ENCODE results near the gene MED13L.

Gene MED13L

DNA sequence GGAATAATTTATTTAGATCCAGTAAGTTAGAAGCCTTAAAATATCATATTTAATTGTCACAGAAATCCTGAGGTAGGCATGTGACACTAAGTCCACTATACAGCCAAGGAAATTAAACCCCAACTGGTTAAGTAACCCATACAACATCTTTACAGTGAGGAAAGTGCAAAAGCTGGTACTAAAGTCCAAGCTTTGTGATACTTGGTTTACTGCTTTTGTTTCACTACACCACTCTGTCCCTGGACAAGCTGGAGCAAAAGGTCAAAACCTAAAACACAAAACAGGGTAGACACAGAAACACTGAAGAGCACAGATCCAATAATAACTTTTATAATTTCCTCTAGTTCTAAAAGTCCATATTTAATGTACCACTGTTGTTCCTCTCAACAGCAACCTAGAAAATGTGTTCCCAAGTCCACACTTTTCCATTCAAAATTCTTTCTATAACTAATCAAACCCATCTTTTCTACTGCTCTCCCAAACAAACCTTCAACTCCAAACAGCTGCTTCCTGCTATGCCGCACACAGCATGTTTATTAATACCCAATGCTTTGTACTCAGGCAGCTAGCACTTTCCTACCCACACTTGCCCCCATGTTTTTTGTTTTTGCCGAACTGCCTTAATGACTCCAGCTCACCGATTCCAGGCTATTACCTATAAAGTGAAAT is 90.9 kb downstream of the MED13L start:
- DNase-seq (no peak), ATAC-seq (ENCODE audit: insufficient read depth, low read depth) (no peak)
- H3K27ac ChIP-seq (ENCODE audit: low read length), result no peak overlapping the region
- H4K20me1 ChIP-seq (ENCODE audit: insufficient read depth, low read length), result peaks cover 65% of the 10 kb centered on the region
- TF ChIP-seq, protein P1, sequence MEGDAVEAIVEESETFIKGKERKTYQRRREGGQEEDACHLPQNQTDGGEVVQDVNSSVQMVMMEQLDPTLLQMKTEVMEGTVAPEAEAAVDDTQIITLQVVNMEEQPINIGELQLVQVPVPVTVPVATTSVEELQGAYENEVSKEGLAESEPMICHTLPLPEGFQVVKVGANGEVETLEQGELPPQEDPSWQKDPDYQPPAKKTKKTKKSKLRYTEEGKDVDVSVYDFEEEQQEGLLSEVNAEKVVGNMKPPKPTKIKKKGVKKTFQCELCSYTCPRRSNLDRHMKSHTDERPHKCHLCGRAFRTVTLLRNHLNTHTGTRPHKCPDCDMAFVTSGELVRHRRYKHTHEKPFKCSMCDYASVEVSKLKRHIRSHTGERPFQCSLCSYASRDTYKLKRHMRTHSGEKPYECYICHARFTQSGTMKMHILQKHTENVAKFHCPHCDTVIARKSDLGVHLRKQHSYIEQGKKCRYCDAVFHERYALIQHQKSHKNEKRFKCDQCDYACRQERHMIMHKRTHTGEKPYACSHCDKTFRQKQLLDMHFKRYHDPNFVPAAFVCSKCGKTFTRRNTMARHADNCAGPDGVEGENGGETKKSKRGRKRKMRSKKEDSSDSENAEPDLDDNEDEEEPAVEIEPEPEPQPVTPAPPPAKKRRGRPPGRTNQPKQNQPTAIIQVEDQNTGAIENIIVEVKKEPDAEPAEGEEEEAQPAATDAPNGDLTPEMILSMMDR (IDR thresholded peaks at IDR 0.05; ENCODE audit: borderline replicate concordance, extremely low read depth, low read length, poor library complexity, severe bottlenecking), result no peak
- TF ChIP-seq EZH2 (IDR thresholded peaks at IDR 0.05; ENCODE audit: borderline replicate concordance, low read depth, low read length, severe bottlenecking), result no peak
- H3K36me3 ChIP-seq (ENCODE audit: insufficient read depth, low read length), result no peaks in the 10 kb centered on the region
- peaks cover 100% of the 10 kb centered on the region for H3K79me2 ChIP-seq (ENCODE audit: insufficient read depth, low read length)
- no peak overlapping the region for H3K4me3 ChIP-seq (ENCODE audit: low read depth in 1 of 2, low read length in 2 of 2)
- H3K4me2 ChIP-seq (ENCODE audit: insufficient read depth, low read length), result no peak overlapping the region
- H3K4me1 ChIP-seq (ENCODE audit: insufficient read depth, low read length), result no peaks in the 10 kb centered on the region
- H3K27me3 ChIP-seq (ENCODE audit: insufficient read depth, low read length, poor library complexity), result no peaks in the 10 kb centered on the region
- H2AFZ ChIP-seq (ENCODE audit: low read depth, low read length), result no peak overlapping the region
- H3K9ac ChIP-seq (ENCODE audit: low read depth, low read length), result no peak overlapping the region
- H3K9me3 ChIP-seq (ENCODE audit: insufficient read depth, low read length, severe bottlenecking), result no peaks in the 10 kb centered on the region

DNA sequence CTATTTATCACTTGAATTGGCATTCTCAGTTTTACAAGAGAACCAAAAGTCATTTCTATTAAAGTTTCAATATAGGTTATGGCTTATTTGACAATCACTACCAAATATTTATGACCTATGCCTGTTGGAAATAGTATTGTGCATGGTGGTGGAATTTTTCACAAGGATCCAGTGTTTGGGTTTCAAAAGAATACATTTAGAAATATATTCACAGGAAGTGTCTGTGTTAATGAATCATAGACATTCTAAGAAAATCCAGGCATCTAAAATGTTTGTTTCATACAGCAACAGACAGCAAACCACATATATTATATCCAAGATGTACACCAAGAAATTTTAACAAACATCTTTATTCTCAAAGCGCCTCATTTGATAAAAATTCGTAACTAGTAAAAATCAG is 92.7 kb downstream of the MED13L start:
- Histone ChIP-seq H3K9ac (ENCODE audit: low read depth, low read length) (no peak overlapping the region), H3K27me3 (ENCODE audit: insufficient read depth, low read length, poor library complexity) (no peaks in the 10 kb centered on the region), H3K4me2 (ENCODE audit: insufficient read depth, low read length) (no peak overlapping the region), H2AFZ (ENCODE audit: low read depth, low read length) (no peak overlapping the region), H3K79me2 (ENCODE audit: insufficient read depth, low read length) (peaks cover 100% of the 10 kb centered on the region), H3K4me3 (ENCODE audit: low read depth in 1 of 2, low read length in 2 of 2) (no peak overlapping the region), H3K9me3 (ENCODE audit: insufficient read depth, low read length, severe bottlenecking) (no peaks in the 10 kb centered on the region), H3K36me3 (ENCODE audit: insufficient read depth, low read length) (no peaks in the 10 kb centered on the region), H3K27ac (ENCODE audit: low read length) (no peak overlapping the region), H3K4me1 (ENCODE audit: insufficient read depth, low read length) (no peaks in the 10 kb centered on the region), H4K20me1 (ENCODE audit: insufficient read depth, low read length) (peaks cover 71% of the 10 kb centered on the region)
- ATAC-seq (ENCODE audit: insufficient read depth, low read depth) (no peak), DNase-seq (no peak)
- TF ChIP-seq, protein P1 (IDR thresholded peaks at IDR 0.05; ENCODE audit: borderline replicate concordance, extremely low read depth, low read length, poor library complexity, severe bottlenecking), result no peak
- no peak for TF ChIP-seq EZH2 (IDR thresholded peaks at IDR 0.05; ENCODE audit: borderline replicate concordance, low read depth, low read length, severe bottlenecking)

DNA sequence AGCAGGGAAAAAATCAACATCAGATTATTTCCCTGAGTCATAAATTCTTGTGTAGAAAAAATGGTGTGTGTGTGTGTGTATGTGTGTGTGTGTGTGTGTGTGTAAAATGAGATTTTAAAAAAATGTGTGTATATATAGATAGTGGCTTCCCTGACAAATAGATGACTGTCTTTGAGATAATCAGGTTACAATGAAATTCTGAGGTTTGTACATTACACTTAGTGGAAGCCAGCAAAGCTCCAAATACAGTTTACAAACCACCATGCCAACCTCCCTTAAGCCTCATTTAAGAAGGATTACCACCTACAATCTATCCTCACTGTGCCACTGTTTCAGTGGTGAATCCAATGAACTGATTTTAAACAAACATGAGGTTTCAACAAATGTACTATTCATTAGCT is 93.8 kb downstream of the MED13L start:
- peaks cover 74% of the 10 kb centered on the region for H4K20me1 ChIP-seq (ENCODE audit: insufficient read depth, low read length)

More for the DNA sequence above, 93.8 kb downstream of the MED13L start:
- H3K36me3 ChIP-seq (ENCODE audit: insufficient read depth, low read length), result no peaks in the 10 kb centered on the region
- TF ChIP-seq EZH2 (IDR thresholded peaks at IDR 0.05; ENCODE audit: borderline replicate concordance, low read depth, low read length, severe bottlenecking), result no peak
- TF ChIP-seq, protein P1 (IDR thresholded peaks at IDR 0.05; ENCODE audit: borderline replicate concordance, extremely low read depth, low read length, poor library complexity, severe bottlenecking), result no peak
- H2AFZ ChIP-seq (ENCODE audit: low read depth, low read length), result no peak overlapping the region
- H3K4me1 ChIP-seq (ENCODE audit: insufficient read depth, low read length), result no peaks in the 10 kb centered on the region
- no peak overlapping the region for H3K9ac ChIP-seq (ENCODE audit: low read depth, low read length)
- DNase-seq (no peak), ATAC-seq (ENCODE audit: insufficient read depth, low read depth) (no peak)
- no peaks in the 10 kb centered on the region for H3K9me3 ChIP-seq (ENCODE audit: insufficient read depth, low read length, severe bottlenecking)
- peaks cover 100% of the 10 kb centered on the region for H3K79me2 ChIP-seq (ENCODE audit: insufficient read depth, low read length)
- H3K4me3 ChIP-seq (ENCODE audit: low read depth in 1 of 2, low read length in 2 of 2), result no peak overlapping the region
- H3K27ac ChIP-seq (ENCODE audit: low read length), result no peak overlapping the region
- no peak overlapping the region for H3K4me2 ChIP-seq (ENCODE audit: insufficient read depth, low read length)
- no peaks in the 10 kb centered on the region for H3K27me3 ChIP-seq (ENCODE audit: insufficient read depth, low read length, poor library complexity)

All from DND-41 (cell line).